Thyroid gland (tissue), 4 donors: ENCODE measurements around the gene BCL2L2. TPM values are rescaled to one million over a fixed set of nuclear protein-coding genes. Genes with fewer than 3 reads are reported as not detected.

Experiments used
- DNase-seq, 2 donors: peaks; one replicate each; pipeline ENCODE4 v3.0.0-alpha.2; 2019
- H3K27ac ChIP-seq, 3 donors: fragments of 200-600 bp; sonication (generic); 1 replicate in 2 of 3; 2 replicates in 1 of 3; pipeline ENCODE4 v1.5.1; 2016 to 2019; ENCODE audit warnings: mild to moderate bottlenecking in 1 of 3, moderate library complexity in 1 of 3
- H3K27me3 ChIP-seq: fragments of 200-600 bp; sonication (generic); one replicate; pipeline ENCODE4 v1.5.1; 2019
- H3K36me3 ChIP-seq, 2 donors: fragments of 200-600 bp; sonication (generic); one replicate each; pipeline ENCODE4 v1.5.1; 2016 to 2019
- H3K4me1 ChIP-seq, 2 donors: fragments of 200-600 bp; sonication (generic); one replicate each; pipeline ENCODE4 v1.5.1; 2017 to 2019
- H3K4me3 ChIP-seq, 3 donors: fragments of 200-600 bp; sonication (generic); replicated peaks in 1 of 3; 1 replicate in 2 of 3; 2 replicates in 1 of 3; pipeline ENCODE4 v1.5.1; 2016; ENCODE audit warnings: mild to moderate bottlenecking in 1 of 3
- H3K9me3 ChIP-seq: fragments of 200-600 bp; sonication (generic); one replicate; pipeline ENCODE4 v1.5.1; 2017
- POLR2A ChIP-seq, 2 donors: fragments of 450-650 bp; IDR thresholded peaks; one replicate each; pipeline ENCODE4 v1.6.1; 2017; ENCODE audit warnings: antibody characterized with exemption in 2 of 2, mild to moderate bottlenecking in 2 of 2, moderate library complexity in 1 of 2
- WGBS, 2 donors: methylation state at CpG; one replicate each; pipeline ENCODE4 v1.1.5; 2017; 5-methylcytosine and 5-hydroxymethylcytosine counted together
- intact Hi-C: fragments of 100-400 bp; cut with DNase I; formaldehyde crosslinking; loops from one replicate; pipeline ENCODE4 v1.15.1; 2023
- total RNA-seq, 4 donors: library from RNA; depleted of rRNA; stranded (reverse); fragments of >200 nt; gene quantifications; one replicate each; pipeline ENCODE4 v1.2.3, GENCODE V29; 2016
- TF ChIP-seq, protein P1 (sequence below), 6 experiments: fragments of 200-600 bp in 3 of 6; fragments of 450-650 bp in 3 of 6; sonication (generic) in 3 of 6; IDR thresholded peaks; one replicate each; pipeline ENCODE4 v1.5.1; 2016 to 2019; ENCODE audit warnings: antibody characterized with exemption in 6 of 6, mild to moderate bottlenecking in 2 of 6, inconsistent platforms in 1 of 6, moderate library complexity in 1 of 6

BCL2L2 gene
- total RNA-seq, 4 donors from 2014 or later, result 37.3 to 52.8 (median 46.1) TPM

DNA sequence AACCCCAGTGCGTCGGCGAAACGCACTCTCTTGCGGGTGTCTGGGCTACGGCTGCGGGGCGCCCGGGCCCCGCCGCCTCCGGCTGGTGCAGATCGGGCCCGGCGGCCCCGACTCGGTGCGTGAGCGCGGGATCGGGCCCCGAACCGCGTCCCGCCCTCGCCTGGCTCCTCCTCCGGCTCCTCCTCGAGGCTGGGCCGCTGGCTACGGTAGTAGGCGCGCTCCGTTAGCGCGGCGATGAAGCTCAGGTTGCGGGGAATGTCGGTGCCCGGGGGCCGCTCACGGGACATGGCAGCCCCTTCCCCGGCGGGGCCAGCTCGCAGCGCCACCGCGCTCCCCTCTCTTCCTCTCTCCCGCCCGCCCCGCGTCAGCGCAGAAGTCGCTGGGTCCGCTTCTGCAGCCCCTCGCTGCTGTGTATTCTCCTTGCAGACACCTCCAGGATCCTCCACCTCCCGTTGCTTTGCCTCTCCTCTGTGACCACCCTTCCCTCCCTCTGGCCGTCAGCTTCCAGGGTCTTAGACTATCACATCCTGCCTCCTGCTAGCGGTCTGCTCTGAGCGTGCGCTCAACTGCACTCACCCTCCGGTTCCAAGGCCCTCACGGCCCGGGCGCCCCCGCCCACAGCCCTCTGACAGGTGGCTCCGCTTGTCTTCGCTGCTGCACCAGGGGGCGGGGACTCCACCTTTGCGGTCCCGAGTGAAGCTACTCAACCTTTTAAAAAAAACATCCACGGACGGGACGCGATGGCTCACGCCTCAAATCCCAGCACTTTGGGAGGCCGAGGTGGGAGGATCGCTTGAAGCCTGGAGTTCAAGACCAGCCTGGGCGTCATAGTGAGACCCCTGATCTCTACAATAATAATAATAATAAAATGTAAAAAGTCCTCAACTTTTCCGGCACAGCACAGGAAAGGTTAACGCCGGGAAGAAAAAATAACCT lies 4.1 kb upstream of the BCL2L2 start, which contains the start of gene PPP1R3E:
Gene PPP1R3E (minus strand): TSS at position 570 of the 936 bp plus-strand sequence. CDS start 283 bp downstream, at position 287.
- DNase-seq, result peak; percentile 86 to 88
- intact Hi-C loops, result no loop called here
- 3 to 8% methylated on average over 26 to 42 of the region's 81 CpGs for WGBS, 2 donors
- Histone ChIP-seq H3K36me3 (peaks cover 0 to 5% of the 10 kb centered on the region in 2 donors), H3K9me3 (no peaks in the 10 kb centered on the region), H3K27ac (peak within 1 kb of the TSS; percentile 82 to 98 (median 96)), H3K4me1 (peaks cover 20 to 35% of the 10 kb centered on the region in 2 donors), H3K4me3 (peak within 1 kb of the TSS; percentile 54 to 82 (median 64)), H3K27me3 (no peaks in the 10 kb centered on the region)
- TF ChIP-seq, protein P1, sequence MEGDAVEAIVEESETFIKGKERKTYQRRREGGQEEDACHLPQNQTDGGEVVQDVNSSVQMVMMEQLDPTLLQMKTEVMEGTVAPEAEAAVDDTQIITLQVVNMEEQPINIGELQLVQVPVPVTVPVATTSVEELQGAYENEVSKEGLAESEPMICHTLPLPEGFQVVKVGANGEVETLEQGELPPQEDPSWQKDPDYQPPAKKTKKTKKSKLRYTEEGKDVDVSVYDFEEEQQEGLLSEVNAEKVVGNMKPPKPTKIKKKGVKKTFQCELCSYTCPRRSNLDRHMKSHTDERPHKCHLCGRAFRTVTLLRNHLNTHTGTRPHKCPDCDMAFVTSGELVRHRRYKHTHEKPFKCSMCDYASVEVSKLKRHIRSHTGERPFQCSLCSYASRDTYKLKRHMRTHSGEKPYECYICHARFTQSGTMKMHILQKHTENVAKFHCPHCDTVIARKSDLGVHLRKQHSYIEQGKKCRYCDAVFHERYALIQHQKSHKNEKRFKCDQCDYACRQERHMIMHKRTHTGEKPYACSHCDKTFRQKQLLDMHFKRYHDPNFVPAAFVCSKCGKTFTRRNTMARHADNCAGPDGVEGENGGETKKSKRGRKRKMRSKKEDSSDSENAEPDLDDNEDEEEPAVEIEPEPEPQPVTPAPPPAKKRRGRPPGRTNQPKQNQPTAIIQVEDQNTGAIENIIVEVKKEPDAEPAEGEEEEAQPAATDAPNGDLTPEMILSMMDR (IDR thresholded peaks at IDR 0.05), result no peak
- peak in 1 of 2 donors; percentile 70 for TF ChIP-seq POLR2A (IDR thresholded peaks at IDR 0.05)

DNA sequence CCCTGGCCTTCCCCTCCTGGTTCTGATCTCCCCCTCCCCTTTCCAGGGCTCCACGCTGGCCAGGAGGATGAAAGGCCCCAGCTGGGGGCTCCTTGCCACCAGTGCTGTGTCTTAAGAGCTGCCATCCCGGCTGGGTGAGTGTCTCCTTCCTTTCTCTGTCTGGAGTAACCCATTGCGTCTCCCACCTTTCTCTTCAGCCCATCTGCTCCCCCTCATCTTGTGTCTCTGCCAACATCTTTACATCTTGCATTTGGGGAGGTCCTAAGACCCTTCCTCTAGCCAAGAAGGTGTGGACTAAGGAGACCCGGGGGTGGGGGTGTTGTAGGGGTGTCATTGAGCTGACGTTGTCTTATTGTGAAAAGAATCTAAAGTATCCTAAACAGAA lies 505 bp downstream of the BCL2L2 start:
- Histone ChIP-seq H3K4me3 (peak overlapping the region in 2 of 3 donors; percentile 69 to 73), H3K4me1 (peaks cover 25 to 38% of the 10 kb centered on the region in 2 donors), H3K27me3 (no peaks in the 10 kb centered on the region), H3K27ac (peak overlapping the region; percentile 70 to 88 (median 87)), H3K9me3 (no peaks in the 10 kb centered on the region), H3K36me3 (peaks cover 3 to 8% of the 10 kb centered on the region in 2 donors)
- 9% methylated on average over 5 of the region's 5 CpGs for WGBS, 2 donors
- intact Hi-C loops, result no loop called here
- TF ChIP-seq, protein P1 (IDR thresholded peaks at IDR 0.05), result no peak
- TF ChIP-seq POLR2A (IDR thresholded peaks at IDR 0.05), result no peak
- no peak for DNase-seq

DNA sequence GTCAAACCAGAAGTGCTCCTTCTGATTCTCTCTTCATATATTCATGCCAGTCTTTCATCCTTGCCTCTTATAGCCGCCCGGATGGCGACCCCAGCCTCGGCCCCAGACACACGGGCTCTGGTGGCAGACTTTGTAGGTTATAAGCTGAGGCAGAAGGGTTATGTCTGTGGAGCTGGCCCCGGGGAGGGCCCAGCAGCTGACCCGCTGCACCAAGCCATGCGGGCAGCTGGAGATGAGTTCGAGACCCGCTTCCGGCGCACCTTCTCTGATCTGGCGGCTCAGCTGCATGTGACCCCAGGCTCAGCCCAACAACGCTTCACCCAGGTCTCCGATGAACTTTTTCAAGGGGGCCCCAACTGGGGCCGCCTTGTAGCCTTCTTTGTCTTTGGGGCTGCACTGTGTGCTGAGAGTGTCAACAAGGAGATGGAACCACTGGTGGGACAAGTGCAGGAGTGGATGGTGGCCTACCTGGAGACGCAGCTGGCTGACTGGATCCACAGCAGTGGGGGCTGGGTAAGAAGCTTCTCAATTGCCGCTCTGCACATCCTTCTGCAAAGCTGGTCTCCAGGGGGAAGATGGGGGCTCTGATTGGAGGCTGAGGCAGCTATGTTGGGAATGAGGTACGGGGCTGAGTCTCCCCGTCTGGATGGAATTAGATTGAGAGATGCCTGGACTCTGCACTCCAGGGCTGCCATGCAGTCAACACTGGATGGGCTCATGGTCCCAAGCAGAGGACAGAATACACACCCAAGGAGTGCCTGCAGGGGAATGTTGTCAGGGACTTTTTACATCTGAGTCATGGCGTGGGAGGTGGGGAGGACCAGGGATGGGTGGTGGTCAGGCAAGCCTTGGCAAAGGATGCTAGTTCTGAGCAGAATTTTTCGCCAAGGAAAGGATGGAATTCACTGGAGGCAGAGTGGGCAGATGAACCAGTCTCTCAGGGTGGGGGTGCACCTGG lies 1.3 kb downstream of the BCL2L2 start:
- intact Hi-C loops, result no loop called here
- no peaks in the 10 kb centered on the region for H3K9me3 ChIP-seq
- 83 to 86% methylated on average over 12 to 22 of the region's 22 CpGs for WGBS, 2 donors
- H3K27me3 ChIP-seq, result no peaks in the 10 kb centered on the region
- H3K4me1 ChIP-seq, result peaks cover 25 to 35% of the 10 kb centered on the region in 2 donors
- H3K36me3 ChIP-seq, result peaks cover 3 to 8% of the 10 kb centered on the region in 2 donors
- peak overlapping the region in 2 of 3 donors; percentile 70 to 88 for H3K27ac ChIP-seq
- DNase-seq, result no peak
- no peak for TF ChIP-seq POLR2A (IDR thresholded peaks at IDR 0.05)
- TF ChIP-seq, protein P1 (IDR thresholded peaks at IDR 0.05), result no peak
- H3K4me3 ChIP-seq, result peak overlapping the region in 1 of 3 donors; percentile 69

DNA sequence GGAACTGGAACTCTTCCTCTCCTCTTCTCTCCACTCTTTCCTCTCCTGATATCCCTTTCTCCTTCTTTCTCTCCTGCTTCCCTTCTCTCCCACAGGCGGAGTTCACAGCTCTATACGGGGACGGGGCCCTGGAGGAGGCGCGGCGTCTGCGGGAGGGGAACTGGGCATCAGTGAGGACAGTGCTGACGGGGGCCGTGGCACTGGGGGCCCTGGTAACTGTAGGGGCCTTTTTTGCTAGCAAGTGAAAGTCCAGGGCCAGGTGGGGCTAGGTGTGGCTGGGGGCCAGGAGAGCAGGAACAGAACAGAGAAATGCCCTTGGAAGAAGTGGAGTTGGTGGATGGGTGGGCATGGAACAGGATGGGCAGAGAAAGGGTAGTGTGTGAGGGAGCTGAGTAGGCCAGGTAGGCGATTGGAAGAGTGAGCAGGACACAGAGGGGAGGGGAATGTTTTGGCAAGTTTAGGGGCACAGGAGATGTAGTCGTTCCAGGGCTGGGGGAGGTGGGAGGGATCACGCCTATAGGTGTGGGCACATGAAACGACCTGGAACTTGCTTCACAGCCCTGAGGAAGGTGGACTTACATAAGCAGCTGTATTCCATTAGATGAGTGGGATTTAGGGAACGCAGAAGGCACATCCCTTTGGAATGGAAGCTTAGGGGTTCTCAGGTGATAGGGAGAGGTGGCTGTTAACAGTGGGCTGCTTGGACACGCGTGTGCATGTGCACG lies 2.2 kb downstream of the BCL2L2 start:
- Histone ChIP-seq H3K27ac (no peak overlapping the region), H3K4me3 (no peak overlapping the region), H3K27me3 (no peaks in the 10 kb centered on the region), H3K9me3 (no peaks in the 10 kb centered on the region), H3K4me1 (peaks cover 25 to 32% of the 10 kb centered on the region in 2 donors), H3K36me3 (peaks cover 3 to 8% of the 10 kb centered on the region in 2 donors)
- TF ChIP-seq, protein P1 (IDR thresholded peaks at IDR 0.05), result no peak
- no peak for TF ChIP-seq POLR2A (IDR thresholded peaks at IDR 0.05)
- no peak for DNase-seq
- WGBS, 2 donors, result 89% methylated on average over 17 of the region's 17 CpGs
- intact Hi-C loops, result no loop called here
